ENCODE results near the gene SMIM24. TPM values are rescaled to one million over a fixed set of nuclear protein-coding genes. Genes with fewer than 3 reads are reported as not detected.

SMIM24 gene
- total RNA-seq, 6 donors from 2014 or later: 1.7 TPM; not detected in 5

DNA sequence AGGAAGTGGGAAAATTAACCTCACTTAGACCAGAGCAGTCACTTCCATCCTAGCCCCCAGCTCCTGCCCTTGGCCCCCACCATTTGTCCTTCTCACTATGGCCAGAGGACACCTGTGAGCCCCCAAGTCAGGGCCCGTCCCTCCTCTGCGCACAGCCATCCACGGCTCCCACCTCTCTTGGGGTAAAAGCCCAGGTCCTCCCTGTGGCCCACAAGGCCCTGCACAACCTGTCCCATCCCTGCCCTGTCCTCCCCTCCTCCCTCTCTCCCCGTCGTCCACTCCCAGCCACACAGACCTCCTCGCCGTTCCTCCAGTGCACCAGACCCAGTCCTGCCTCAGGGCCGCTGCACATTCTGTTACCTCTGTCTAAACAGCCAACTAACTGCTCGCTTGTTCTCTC, 53.9 kb downstream of the SMIM24 start:
- DNase-seq (no peak), ATAC-seq (ENCODE audit: low FRiP score in 2 of 2) (no peak)
- H3K27me3 ChIP-seq: no peaks in the 10 kb centered on the region
- TF ChIP-seq, protein P1, sequence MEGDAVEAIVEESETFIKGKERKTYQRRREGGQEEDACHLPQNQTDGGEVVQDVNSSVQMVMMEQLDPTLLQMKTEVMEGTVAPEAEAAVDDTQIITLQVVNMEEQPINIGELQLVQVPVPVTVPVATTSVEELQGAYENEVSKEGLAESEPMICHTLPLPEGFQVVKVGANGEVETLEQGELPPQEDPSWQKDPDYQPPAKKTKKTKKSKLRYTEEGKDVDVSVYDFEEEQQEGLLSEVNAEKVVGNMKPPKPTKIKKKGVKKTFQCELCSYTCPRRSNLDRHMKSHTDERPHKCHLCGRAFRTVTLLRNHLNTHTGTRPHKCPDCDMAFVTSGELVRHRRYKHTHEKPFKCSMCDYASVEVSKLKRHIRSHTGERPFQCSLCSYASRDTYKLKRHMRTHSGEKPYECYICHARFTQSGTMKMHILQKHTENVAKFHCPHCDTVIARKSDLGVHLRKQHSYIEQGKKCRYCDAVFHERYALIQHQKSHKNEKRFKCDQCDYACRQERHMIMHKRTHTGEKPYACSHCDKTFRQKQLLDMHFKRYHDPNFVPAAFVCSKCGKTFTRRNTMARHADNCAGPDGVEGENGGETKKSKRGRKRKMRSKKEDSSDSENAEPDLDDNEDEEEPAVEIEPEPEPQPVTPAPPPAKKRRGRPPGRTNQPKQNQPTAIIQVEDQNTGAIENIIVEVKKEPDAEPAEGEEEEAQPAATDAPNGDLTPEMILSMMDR (IDR thresholded peaks at IDR 0.05): no peak
- TF ChIP-seq POLR2AphosphoS5 (IDR thresholded peaks at IDR 0.05): no peak
- no peak for TF ChIP-seq POLR2A (IDR thresholded peaks at IDR 0.05)
- TF ChIP-seq EP300 (IDR thresholded peaks at IDR 0.05): no peak
- no peaks in the 10 kb centered on the region for H3K9me3 ChIP-seq
- H3K36me3 ChIP-seq: peaks cover 0 to 18% (median 15%) of the 10 kb centered on the region in 4 donors
- H3K27ac ChIP-seq: peak overlapping the region in 2 of 4 donors; percentile 87 to 92
- WGBS, 2 donors: 94 to 98% methylated on average over 9 of the region's 9 CpGs
- no peak overlapping the region for H3K4me3 ChIP-seq
- peaks cover 34 to 49% (median 45%) of the 10 kb centered on the region in 4 donors for H3K4me1 ChIP-seq

Small RNA genes lying within 50 kb of the gene (small RNA-seq; reads per million reads assigned to genes)
- 0 reads per million in 4 donors for gene RF00212

Other genes starting within 250 kb of the SMIM24 start
- 100 to 1,000 TPM in 5 of 6 donors, 10 to 100 TPM in 1; 96.1 to 175 (median 154) TPM for gene NFIC, start 113.9 kb downstream of the SMIM24 start, total RNA-seq
- gene SMIM44, start 2.9 kb upstream of the SMIM24 start, total RNA-seq: not detected
- 10 to 100 TPM; 13.3 to 26.8 (median 17.3) TPM for gene DOHH, start 20.1 kb upstream of the SMIM24 start, total RNA-seq
- gene FZR1, start 25.8 kb upstream of the SMIM24 start, total RNA-seq: 100 to 1,000 TPM in 1 of 6 donors, 10 to 100 TPM in 5; 19.9 to 110 (median 37.5) TPM
- gene TEKTIP1, start 58.6 kb upstream of the SMIM24 start, total RNA-seq: 1 to 10 TPM in 3 of 6 donors, not detected in 3; 1.6 to 7.3 (median 6.2) TPM
- 100 to 1,000 TPM in 2 of 6 donors, 10 to 100 TPM in 4; 44.2 to 178 (median 96.0) TPM for gene MFSD12, start 77.1 kb upstream of the SMIM24 start, total RNA-seq
- gene HMG20B, start 92.4 kb upstream of the SMIM24 start, total RNA-seq: 100 to 1,000 TPM in 2 of 6 donors, 10 to 100 TPM in 4; 79.5 to 183 (median 85.9) TPM
- 1 to 10 TPM in 5 of 6 donors, under 1 TPM in 1; 0.91 to 5.2 (median 1.4) TPM for gene GIPC3, start 105.0 kb upstream of the SMIM24 start, total RNA-seq
- gene TBXA2R, start 126.3 kb upstream of the SMIM24 start, total RNA-seq: 1 to 10 TPM in 5 of 6 donors, under 1 TPM in 1; 0.49 to 7.0 (median 2.6) TPM
- gene CACTIN, start 146.3 kb upstream of the SMIM24 start, total RNA-seq: 10 to 100 TPM; 21.5 to 97.4 (median 25.5) TPM
- gene PIP5K1C, start 219.9 kb upstream of the SMIM24 start, total RNA-seq: 10 to 100 TPM; 24.6 to 64.1 (median 43.1) TPM
- gene TJP3, start 227.9 kb upstream of the SMIM24 start, total RNA-seq: 10 to 100 TPM; 27.2 to 94.3 (median 55.5) TPM